ENCODE measurements around the gene SLCO2A1.
A peak's percentile ranks its signal among the peaks of the same experiment; 100 is the strongest.

Gene SLCO2A1

DNA sequence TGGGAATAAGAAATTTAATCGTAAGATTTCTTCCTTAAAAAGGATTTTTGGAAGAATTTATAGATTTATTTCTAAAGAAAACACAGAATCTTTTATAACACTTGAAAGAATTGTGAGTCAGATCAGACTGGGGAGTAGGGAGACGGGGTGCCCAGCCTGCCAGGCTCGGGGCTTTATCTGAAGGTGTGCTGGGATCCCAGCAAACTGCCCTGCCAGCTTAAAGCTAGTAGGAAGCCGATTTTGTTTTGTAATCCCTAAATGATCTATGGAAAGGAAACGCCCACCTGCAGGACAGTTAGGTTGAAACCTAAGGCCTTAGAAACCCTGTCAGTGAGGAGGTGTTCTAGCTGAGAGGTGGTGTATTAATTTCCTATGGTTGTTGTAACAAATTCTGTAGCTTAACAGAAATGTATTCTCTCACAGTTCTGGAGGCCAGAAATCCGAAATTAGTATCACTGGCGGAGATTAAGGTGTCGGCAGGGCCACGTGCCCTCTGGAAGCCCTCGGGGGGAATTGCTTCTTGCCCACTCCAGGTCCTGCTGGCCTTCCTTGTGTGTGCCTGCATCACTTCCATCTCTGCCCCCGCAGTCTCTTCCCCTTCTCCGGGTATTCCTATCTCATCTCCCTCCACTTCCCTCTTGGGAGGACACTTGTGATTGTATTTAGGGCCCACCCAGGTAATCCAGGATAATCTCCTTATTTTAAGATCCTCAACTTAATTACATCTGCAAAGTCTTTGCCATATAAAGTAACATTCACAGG, 114.7 kb downstream of the SLCO2A1 start:
- no peak overlapping the region for H3K4me3 ChIP-seq (ENCODE audit: low read length)
- TF ChIP-seq ZNF274 (IDR thresholded peaks at IDR 0.05; ENCODE audit: low read depth, low read length) = no peak

GRCh38 chr3:133910422-133910821, 119.3 kb downstream of the SLCO2A1 start:
- no peak overlapping the region for H3K4me3 ChIP-seq (ENCODE audit: low read length)
- TF ChIP-seq ZNF274 (IDR thresholded peaks at IDR 0.05; ENCODE audit: low read depth, low read length) = no peak

- H3K4me3 ChIP-seq (ENCODE audit: low read length) = no peak overlapping the region
- no peak for TF ChIP-seq ZNF274 (IDR thresholded peaks at IDR 0.05; ENCODE audit: low read depth, low read length)
Observed at GRCh38 chr3:133905376-133905775, 124.3 kb downstream of the SLCO2A1 start.

GRCh38 chr3:133901847-133902246, 127.9 kb downstream of the SLCO2A1 start:
- no peak overlapping the region for H3K4me3 ChIP-seq (ENCODE audit: low read length)
- no peak for TF ChIP-seq ZNF274 (IDR thresholded peaks at IDR 0.05; ENCODE audit: low read depth, low read length)

- no peak for TF ChIP-seq ZNF274 (IDR thresholded peaks at IDR 0.05; ENCODE audit: low read depth, low read length)
Observed at GRCh38 chr3:133901083-133901482, 128.6 kb downstream of the SLCO2A1 start.

GRCh38 chr3:133899311-133899710, 130.4 kb downstream of the SLCO2A1 start:
- no peak for TF ChIP-seq ZNF274 (IDR thresholded peaks at IDR 0.05; ENCODE audit: low read depth, low read length)

More at GRCh38 chr3:133901083-133901482, 128.6 kb downstream of the SLCO2A1 start:
- H3K4me3 ChIP-seq (ENCODE audit: low read length) = no peak overlapping the region

GRCh38 chr3:133897547-133897946, 132.2 kb downstream of the SLCO2A1 start:
- TF ChIP-seq ZNF274 (IDR thresholded peaks at IDR 0.05; ENCODE audit: low read depth, low read length) = no peak
- H3K4me3 ChIP-seq (ENCODE audit: low read length) = no peak overlapping the region

More at GRCh38 chr3:133899311-133899710, 130.4 kb downstream of the SLCO2A1 start:
- no peak overlapping the region for H3K4me3 ChIP-seq (ENCODE audit: low read length)

DNA sequence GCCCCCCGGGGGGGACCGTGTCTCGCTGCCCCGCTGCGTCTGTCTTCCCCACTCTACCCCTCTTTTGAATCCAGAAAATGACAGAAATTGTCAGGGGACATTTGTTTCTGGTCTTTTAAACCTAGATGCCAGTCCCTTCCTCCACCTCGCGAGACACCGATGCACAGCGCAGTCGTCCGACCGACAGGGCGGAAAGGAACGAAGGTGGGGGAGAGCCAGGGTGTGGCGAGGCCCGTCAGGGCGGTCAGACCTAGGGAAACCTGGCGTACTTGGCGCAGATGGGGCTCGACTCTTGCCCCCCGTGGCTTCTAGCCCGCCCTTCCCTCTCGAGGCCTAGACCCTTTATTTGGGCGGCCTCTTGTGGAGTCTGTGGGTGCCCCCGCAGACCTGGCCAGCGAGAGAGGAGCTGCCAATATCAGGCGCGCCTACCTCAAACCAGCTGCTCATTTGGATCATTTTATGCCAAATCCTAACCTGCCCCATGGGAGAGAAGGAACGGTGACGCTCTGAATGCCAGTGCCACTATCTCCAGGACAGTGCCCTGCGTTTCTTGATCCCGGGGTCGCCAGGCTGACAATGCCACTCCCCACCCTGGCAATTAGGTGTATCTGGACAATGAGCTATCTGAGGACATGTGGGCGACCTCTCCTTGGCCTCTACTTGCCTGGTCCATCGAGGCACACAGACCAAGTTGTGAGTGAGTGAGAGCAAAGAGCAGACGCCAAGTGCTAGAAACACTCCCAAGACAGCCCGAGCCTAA, 133.5 kb downstream of the SLCO2A1 start:
- H3K4me3 ChIP-seq (ENCODE audit: low read length) = peak overlapping the region; percentile 2; the same call in 1 of the 2 replicates
- TF ChIP-seq ZNF274 (IDR thresholded peaks at IDR 0.05; ENCODE audit: low read depth, low read length) = no peak

DNA sequence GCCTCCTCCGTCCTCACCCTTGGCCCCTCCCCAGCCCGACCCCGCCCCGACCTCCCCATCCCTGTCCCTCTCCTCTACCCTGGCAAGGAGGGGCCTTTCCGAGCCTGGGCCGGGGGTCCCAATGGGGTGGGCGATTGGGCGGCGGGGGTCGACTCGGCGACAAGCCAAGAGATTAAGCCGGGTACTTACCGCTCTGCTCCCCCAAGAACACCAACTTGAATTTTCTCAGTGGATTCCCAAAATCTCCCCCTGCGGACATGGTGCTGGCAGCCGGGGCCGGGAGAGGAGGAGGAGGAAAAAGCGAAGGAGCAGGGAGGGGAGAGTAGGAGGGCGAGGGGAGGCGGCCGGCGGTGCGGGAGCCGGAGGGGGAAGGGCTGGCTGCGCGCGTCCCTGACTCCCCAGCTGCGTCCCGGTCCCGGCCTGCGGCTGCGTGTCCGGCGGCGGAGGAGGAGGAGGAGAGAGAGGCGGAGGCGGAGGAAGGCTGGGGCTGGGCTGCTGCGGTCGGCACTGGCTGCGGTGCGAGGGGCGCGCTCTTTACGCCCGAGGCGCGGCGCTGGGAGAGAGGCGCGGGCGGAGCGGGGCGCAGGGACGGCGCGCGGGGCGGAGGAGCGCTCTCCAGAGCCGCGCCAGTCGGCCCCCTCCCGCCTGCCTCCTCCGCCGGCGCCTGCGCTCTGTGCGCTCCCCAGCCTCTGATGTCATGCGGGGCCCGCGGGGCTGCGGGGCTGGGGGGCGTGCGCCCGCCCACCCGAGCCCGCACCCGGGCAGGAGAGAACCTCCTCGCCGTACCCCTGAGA, 134.3 kb downstream of the SLCO2A1 start, which contains the start of gene RAB6B:
RAB6B (minus strand) TSS at position 675 of the 794 bp plus-strand sequence; CDS start at position 259, 416 bp downstream.
- peak within 1 kb of the TSS; percentile 8; the same call in 1 of the 2 replicates for H3K4me3 ChIP-seq (ENCODE audit: low read length)
- TF ChIP-seq ZNF274 (IDR thresholded peaks at IDR 0.05; ENCODE audit: low read depth, low read length) = no peak

GRCh38 chr3:133894353-133895207, 135.1 kb downstream of the SLCO2A1 start:
- H3K4me3 ChIP-seq (ENCODE audit: low read length) = no peak overlapping the region
- no peak for TF ChIP-seq ZNF274 (IDR thresholded peaks at IDR 0.05; ENCODE audit: low read depth, low read length)

DNA sequence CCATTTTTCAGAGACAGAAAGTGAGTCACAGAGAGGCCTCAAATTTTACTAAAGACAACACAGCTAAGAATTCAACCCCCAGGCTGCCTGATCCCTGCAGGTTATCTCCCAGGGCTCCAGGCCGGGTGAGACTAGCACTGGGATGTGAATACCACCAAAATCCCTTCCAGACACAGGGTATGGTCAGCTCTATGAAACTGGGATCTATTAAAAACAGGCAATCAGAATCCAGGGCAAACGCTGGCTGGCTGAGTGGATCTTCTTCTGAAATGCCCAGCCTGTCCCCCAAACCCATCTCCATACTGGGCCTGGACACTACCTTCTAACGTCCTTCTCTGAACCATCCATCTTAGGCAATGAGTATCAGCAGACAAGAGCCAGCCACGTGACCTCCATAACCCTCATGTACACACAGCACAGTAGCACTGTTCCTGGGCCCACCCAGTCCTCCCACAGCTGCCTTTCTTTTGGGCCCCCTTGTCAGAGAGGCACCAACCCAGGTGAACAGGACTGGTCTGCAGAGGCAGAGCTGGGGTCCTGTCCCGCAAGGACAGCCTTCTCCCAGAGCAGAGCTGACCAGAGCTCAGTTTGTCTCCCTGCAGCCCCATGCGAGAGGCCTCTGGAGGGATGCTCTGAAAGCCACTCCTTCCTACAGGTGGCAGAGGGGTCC, 135.9 kb downstream of the SLCO2A1 start:
- no peak overlapping the region for H3K4me3 ChIP-seq (ENCODE audit: low read length)
- no peak for TF ChIP-seq ZNF274 (IDR thresholded peaks at IDR 0.05; ENCODE audit: low read depth, low read length)

DNA sequence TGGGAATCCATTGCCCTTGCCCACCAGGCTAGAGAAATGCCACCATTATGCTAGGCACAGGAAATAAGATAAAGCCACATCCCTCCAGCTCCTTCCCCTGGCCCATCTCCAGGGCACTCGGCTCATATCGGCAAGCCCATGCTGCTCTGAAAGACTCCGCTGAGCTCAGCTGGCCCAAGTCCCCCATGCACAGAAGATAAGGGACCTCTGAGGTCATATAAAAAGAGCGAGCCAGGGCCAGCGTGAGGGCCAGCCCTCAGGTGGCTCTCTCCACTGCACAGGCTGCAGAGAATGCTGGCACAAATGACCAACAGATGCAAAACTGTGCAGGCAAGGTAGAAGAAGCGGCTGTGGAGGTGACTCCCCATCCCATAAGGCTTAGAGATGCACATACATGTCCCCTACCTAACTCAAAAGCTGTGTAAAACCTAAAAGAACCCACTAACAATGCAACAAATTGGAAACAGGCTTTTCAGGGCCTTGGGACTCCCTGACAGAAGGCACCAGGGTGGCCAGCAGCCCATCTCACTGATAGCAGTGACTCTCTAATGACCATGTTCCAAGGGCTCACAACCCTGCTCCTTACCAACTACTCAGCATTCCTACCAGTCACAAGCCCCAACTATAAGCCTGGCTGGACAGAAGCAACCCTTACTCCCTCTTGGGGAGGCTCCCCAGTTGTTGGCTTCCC, 137.0 kb downstream of the SLCO2A1 start:
- TF ChIP-seq ZNF274 (IDR thresholded peaks at IDR 0.05; ENCODE audit: low read depth, low read length) = no peak
- H3K4me3 ChIP-seq (ENCODE audit: low read length) = no peak overlapping the region
